Measurements from ENCODE around the gene TRIAP1. TPM values are rescaled to one million over a fixed set of nuclear protein-coding genes. Genes with fewer than 3 reads are reported as not detected.
A peak's percentile ranks its signal among the peaks of the same experiment; 100 is the strongest.
"Not testable (repeated sequence)": the region's sequence is repeated elsewhere in the genome, so short reads cannot be mapped to it uniquely, and the experiment has no call there.

Gene TRIAP1
- 10 to 100 TPM; 33.5 to 46.2 (median 38.9) TPM for polyA plus RNA-seq (ENCODE audit: insufficient read depth in 1 of 5, insufficient read length in 5 of 5, low replicate concordance in 1 of 5)
- long read RNA-seq, donor 1, transcript TRIAP1-202 (2 exons, 1,182 nt) = major isoform, 17 of 17 reads
- long read RNA-seq, donor 1, partial matches to known transcripts = 0 of 17 reads
- long read RNA-seq, donor 1, other reads (novel, unspliced or antisense) = 0 of 17 reads
- long read RNA-seq, donor 2, transcript TRIAP1-202 (2 exons, 1,182 nt) = major isoform, 13 of 13 reads
- long read RNA-seq, donor 2, partial matches to known transcripts = 0 of 13 reads
- long read RNA-seq, donor 2, other reads (novel, unspliced or antisense) = 0 of 13 reads
- long read RNA-seq, donor 3, transcript TRIAP1-202 (2 exons, 1,182 nt) = major isoform, 15 of 15 reads
- long read RNA-seq, donor 3, partial matches to known transcripts = 0 of 15 reads
- long read RNA-seq, donor 3, other reads (novel, unspliced or antisense) = 0 of 15 reads
- long read RNA-seq, donor 4, partial matches to known transcripts = 0 of 3 reads
- long read RNA-seq, donor 4, other reads (novel, unspliced or antisense) = 0 of 3 reads
- long read RNA-seq, donor 5, transcript TRIAP1-202 (2 exons, 1,182 nt) = major isoform, 26 of 26 reads
- long read RNA-seq, donor 5, partial matches to known transcripts = 0 of 26 reads
- long read RNA-seq, donor 5, other reads (novel, unspliced or antisense) = 0 of 26 reads
- long read RNA-seq, donor 6, transcript TRIAP1-202 (2 exons, 1,182 nt) = major isoform, 18 of 18 reads
- long read RNA-seq, donor 6, partial matches to known transcripts = 0 of 18 reads
- long read RNA-seq, donor 6, other reads (novel, unspliced or antisense) = 0 of 18 reads
- long read RNA-seq, donor 7, transcript TRIAP1-202 (2 exons, 1,182 nt) = major isoform, 10 of 10 reads
- long read RNA-seq, donor 7, partial matches to known transcripts = 0 of 10 reads
- long read RNA-seq, donor 7, other reads (novel, unspliced or antisense) = 0 of 10 reads
- long read RNA-seq, donor 8, transcript TRIAP1-202 (2 exons, 1,182 nt) = major isoform, 9 of 9 reads
- long read RNA-seq, donor 8, partial matches to known transcripts = 0 of 9 reads
- long read RNA-seq, donor 8, other reads (novel, unspliced or antisense) = 0 of 9 reads

GRCh38 chr12:120445911-120446843 is at the start of gene TRIAP1, which contains the start of gene GATC:
Gene TRIAP1 (minus strand): TSS chr12:120446384. CDS start chr12:120446372, 12 bp downstream.
Gene GATC (plus strand): TSS chr12:120446444. CDS start chr12:120446481, 37 bp downstream.
- DNase-seq = peak; percentile 84 to 86

- DNase-seq = no peak
These were observed 49.1 kb upstream of the TRIAP1 start for GRCh38 chr12:120495186-120495730.

GRCh38 chr12:120490833-120491512 is 44.8 kb upstream of the TRIAP1 start:
- DNase-seq = no peak

GRCh38 chr12:120490325-120490724 is 44.1 kb upstream of the TRIAP1 start:
- no peak for DNase-seq

GRCh38 chr12:120489018-120489417 is 42.8 kb upstream of the TRIAP1 start:
- no peak for DNase-seq

GRCh38 chr12:120488057-120488640 is 42.0 kb upstream of the TRIAP1 start:
- no peak for DNase-seq

- DNase-seq = not testable (repeated sequence)
These were observed 41.4 kb upstream of the TRIAP1 start for GRCh38 chr12:120487552-120487951.

GRCh38 chr12:120485961-120486881 is 40.0 kb upstream of the TRIAP1 start:
- no peak for DNase-seq

- no peak for DNase-seq
These were observed 37.4 kb upstream of the TRIAP1 start for GRCh38 chr12:120483621-120484020.

GRCh38 chr12:120481022-120481767 is 35.0 kb upstream of the TRIAP1 start:
- DNase-seq = no peak

- no peak for DNase-seq
These were observed 34.0 kb upstream of the TRIAP1 start for GRCh38 chr12:120480211-120480610.

GRCh38 chr12:120479458-120479857 is 33.3 kb upstream of the TRIAP1 start:
- DNase-seq = no peak

GRCh38 chr12:120475643-120476042 is 29.5 kb upstream of the TRIAP1 start:
- DNase-seq = no peak

- DNase-seq = no peak
These were observed 28.4 kb upstream of the TRIAP1 start for GRCh38 chr12:120474616-120474960.

GRCh38 chr12:120473807-120474615 is 27.8 kb upstream of the TRIAP1 start:
- no peak for DNase-seq

GRCh38 chr12:120472521-120472920 is 26.3 kb upstream of the TRIAP1 start:
- no peak for DNase-seq
